Smooth muscle cell (in vitro differentiated cells): Measurements from ENCODE around the gene LOC128125822.

ENCODE experiments used
- DNase-seq: peaks from one replicate; lab custom pipeline; 2025; ENCODE audit not compliant: unreplicated experiment; lab: John Stamatoyannopoulos, UW
- H2AFZ ChIP-seq: fragments of 200-600 bp; sonication (generic); 2 replicates; pipeline ENCODE4 v1.6.0; 2016; ENCODE audit warnings: antibody characterized with exemption, low read depth, mild to moderate bottlenecking
- H3F3A ChIP-seq: fragments of 200-600 bp; sonication (generic); 2 replicates; pipeline ENCODE4 v1.6.0; 2017; ENCODE audit warnings: antibody characterized with exemption, low read depth
- H3K27ac ChIP-seq: fragments of 200-600 bp; sonication (generic); 2 replicates; pipeline ENCODE4 v1.5.1; 2016; ENCODE audit warnings: low read depth, mild to moderate bottlenecking
- H3K27me3 ChIP-seq: fragments of 200-600 bp; sonication (generic); 2 replicates; pipeline ENCODE4 v1.6.1; 2016; ENCODE audit warnings: low read depth, mild to moderate bottlenecking
- H3K36me3 ChIP-seq: fragments of 200-600 bp; sonication (generic); 2 replicates; pipeline ENCODE4 v1.5.1; 2016; ENCODE audit warnings: low read depth
- H3K4me1 ChIP-seq: fragments of 200-600 bp; sonication (generic); 2 replicates; pipeline ENCODE4 v1.5.1; 2016; ENCODE audit warnings: low read depth
- H3K4me2 ChIP-seq: fragments of 200-600 bp; sonication (generic); 2 replicates; pipeline ENCODE4 v1.6.0; 2016; ENCODE audit warnings: mild to moderate bottlenecking
- H3K4me3 ChIP-seq: fragments of 200-600 bp; sonication (generic); 2 replicates; pipeline ENCODE4 v1.5.1; 2016; ENCODE audit warnings: mild to moderate bottlenecking
- H3K79me2 ChIP-seq: fragments of 200-600 bp; sonication (generic); 2 replicates; pipeline ENCODE4 v1.6.0; 2016; ENCODE audit warnings: low read depth, mild to moderate bottlenecking
- H3K9ac ChIP-seq: fragments of 200-600 bp; sonication (generic); 2 replicates; pipeline ENCODE4 v1.6.0; 2016; ENCODE audit warnings: low read depth
- H3K9me3 ChIP-seq: fragments of 200-600 bp; sonication (generic); replicated peaks from 2 replicates; pipeline ENCODE4 v1.5.1; 2016; ENCODE audit warnings: low read depth
- H4K20me1 ChIP-seq: fragments of 200-600 bp; sonication (generic); 2 replicates; pipeline ENCODE4 v1.6.0; 2016; ENCODE audit warnings: low read depth
- WGBS: methylation state at CpG from one replicate; pipeline ENCODE4 v1.1.7; 2016; ENCODE audit warnings: low lambda C conversion rate; 5-methylcytosine and 5-hydroxymethylcytosine counted together
- TF ChIP-seq, protein P1 (sequence below): fragments of 200-600 bp; sonication (generic); IDR thresholded peaks from 2 replicates; pipeline ENCODE4 v1.5.1; 2017; ENCODE audit warnings: borderline replicate concordance, mild to moderate bottlenecking, antibody characterized with exemption; ENCODE audit not compliant: insufficient read depth, poor library complexity, severe bottlenecking

Gene LOC128125822

DNA sequence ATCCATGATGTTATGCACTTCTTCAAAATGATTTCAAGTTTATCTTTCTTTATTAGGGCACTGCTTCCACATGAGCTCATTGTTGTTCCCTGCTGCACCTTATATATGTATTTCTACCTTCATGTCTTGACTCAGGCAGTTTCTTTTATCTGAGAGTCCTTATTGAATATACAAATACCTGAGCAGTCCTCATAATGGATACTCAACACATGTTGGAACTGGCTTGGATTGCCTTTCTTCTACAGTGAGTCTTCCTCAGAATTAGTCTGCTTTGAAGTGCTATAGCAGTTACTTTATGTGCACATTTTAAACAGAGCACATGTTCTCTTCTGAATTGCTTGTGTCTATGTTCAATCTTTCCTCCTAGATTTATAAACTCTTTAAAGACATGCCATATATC is 45.3 kb upstream of the LOC128125822 start:
- Histone ChIP-seq H3K4me3 (no peak overlapping the region), H3K4me1 (peaks cover 7% of the 10 kb centered on the region), H3K36me3 (no peaks in the 10 kb centered on the region), H2AFZ (peak overlapping the region; percentile 31), H3F3A (peaks cover 10% of the 10 kb centered on the region), H3K27me3 (no peaks in the 10 kb centered on the region), H3K27ac (peak overlapping the region; percentile 98), H3K9ac (peak overlapping the region; percentile 82), H3K9me3 (no peaks in the 10 kb centered on the region), H3K4me2 (peak overlapping the region; percentile 67), H4K20me1 (no peaks in the 10 kb centered on the region), H3K79me2 (no peaks in the 10 kb centered on the region)
- DNase-seq = no peak
- TF ChIP-seq, protein P1, sequence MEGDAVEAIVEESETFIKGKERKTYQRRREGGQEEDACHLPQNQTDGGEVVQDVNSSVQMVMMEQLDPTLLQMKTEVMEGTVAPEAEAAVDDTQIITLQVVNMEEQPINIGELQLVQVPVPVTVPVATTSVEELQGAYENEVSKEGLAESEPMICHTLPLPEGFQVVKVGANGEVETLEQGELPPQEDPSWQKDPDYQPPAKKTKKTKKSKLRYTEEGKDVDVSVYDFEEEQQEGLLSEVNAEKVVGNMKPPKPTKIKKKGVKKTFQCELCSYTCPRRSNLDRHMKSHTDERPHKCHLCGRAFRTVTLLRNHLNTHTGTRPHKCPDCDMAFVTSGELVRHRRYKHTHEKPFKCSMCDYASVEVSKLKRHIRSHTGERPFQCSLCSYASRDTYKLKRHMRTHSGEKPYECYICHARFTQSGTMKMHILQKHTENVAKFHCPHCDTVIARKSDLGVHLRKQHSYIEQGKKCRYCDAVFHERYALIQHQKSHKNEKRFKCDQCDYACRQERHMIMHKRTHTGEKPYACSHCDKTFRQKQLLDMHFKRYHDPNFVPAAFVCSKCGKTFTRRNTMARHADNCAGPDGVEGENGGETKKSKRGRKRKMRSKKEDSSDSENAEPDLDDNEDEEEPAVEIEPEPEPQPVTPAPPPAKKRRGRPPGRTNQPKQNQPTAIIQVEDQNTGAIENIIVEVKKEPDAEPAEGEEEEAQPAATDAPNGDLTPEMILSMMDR = no peak

- H2AFZ ChIP-seq = no peak overlapping the region
- 48% methylated on average over 6 of the region's 6 CpGs for WGBS
- H3K36me3 ChIP-seq = no peaks in the 10 kb centered on the region
- peaks cover 10% of the 10 kb centered on the region for H3F3A ChIP-seq
- H3K9me3 ChIP-seq = no peaks in the 10 kb centered on the region
- H3K4me1 ChIP-seq = peaks cover 7% of the 10 kb centered on the region
- no peaks in the 10 kb centered on the region for H3K27me3 ChIP-seq
- H3K79me2 ChIP-seq = no peaks in the 10 kb centered on the region
- H4K20me1 ChIP-seq = no peaks in the 10 kb centered on the region
- peak overlapping the region; percentile 98 for H3K27ac ChIP-seq
- no peak overlapping the region for H3K4me3 ChIP-seq
- peak overlapping the region; percentile 82 for H3K9ac ChIP-seq
- DNase-seq = no peak
- peak overlapping the region; percentile 67 for H3K4me2 ChIP-seq
- TF ChIP-seq, protein P1 = no peak
Measured at GRCh38 chr6:63527658-63528514, 44.4 kb upstream of the LOC128125822 start.

DNA sequence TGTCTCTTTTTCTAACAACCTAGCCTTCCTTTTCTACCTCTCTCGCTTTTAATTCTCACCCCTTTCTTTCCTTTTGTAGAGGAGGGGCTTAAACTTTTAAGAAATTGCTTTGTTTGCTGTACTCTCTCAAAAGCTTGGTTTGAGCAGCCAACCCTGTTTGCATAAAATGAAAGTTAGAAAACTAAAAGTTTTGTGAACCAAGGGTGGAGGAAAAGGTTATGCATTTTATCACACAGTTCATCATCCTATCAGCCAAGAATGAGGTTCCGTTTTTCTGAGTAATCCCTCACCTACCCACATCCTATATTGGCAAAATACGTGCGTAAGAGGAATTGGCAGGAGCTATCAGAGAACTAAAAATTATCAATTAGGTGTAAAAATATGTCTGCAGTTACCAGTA is 42.8 kb upstream of the LOC128125822 start:
- H3K27ac ChIP-seq = peak overlapping the region; percentile 32
- H3F3A ChIP-seq = peaks cover 10% of the 10 kb centered on the region
- H3K79me2 ChIP-seq = no peaks in the 10 kb centered on the region
- peaks cover 7% of the 10 kb centered on the region for H3K4me1 ChIP-seq
- peak overlapping the region; percentile 85 for H2AFZ ChIP-seq
- TF ChIP-seq, protein P1 = no peak
- 68% methylated on average over 4 of the region's 4 CpGs for WGBS
- no peaks in the 10 kb centered on the region for H3K9me3 ChIP-seq
- no peaks in the 10 kb centered on the region for H3K36me3 ChIP-seq
- DNase-seq = no peak
- H3K4me3 ChIP-seq = no peak overlapping the region
- no peak overlapping the region for H3K9ac ChIP-seq
- no peaks in the 10 kb centered on the region for H4K20me1 ChIP-seq
- peak overlapping the region; percentile 56 for H3K4me2 ChIP-seq
- H3K27me3 ChIP-seq = no peaks in the 10 kb centered on the region

DNA sequence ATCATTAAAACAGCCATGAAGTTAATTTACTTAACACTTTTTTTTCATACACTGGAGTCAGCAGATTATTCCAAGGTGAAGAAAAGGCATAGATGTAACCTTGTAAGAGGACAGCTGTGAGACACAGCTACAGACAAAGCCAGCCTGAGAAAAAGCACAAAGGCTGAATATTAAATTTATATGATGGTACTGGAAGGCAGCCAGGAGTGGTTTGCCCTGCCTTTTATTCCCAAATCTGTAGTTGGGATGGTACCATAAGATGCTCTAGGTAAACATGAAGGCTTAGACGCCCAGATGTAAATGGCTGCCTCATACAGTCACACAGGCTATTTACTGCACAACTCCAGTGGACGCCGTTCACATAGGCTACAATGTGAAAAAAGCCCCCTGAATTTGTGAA is 42.1 kb upstream of the LOC128125822 start:
- WGBS = 94% methylated on average over 3 of the region's 3 CpGs
- H3K4me1 ChIP-seq = peaks cover 7% of the 10 kb centered on the region
- no peak overlapping the region for H2AFZ ChIP-seq
- H3K27me3 ChIP-seq = no peaks in the 10 kb centered on the region
- H3K36me3 ChIP-seq = no peaks in the 10 kb centered on the region
- no peaks in the 10 kb centered on the region for H4K20me1 ChIP-seq
- H3F3A ChIP-seq = peaks cover 10% of the 10 kb centered on the region
- H3K4me3 ChIP-seq = no peak overlapping the region
- H3K79me2 ChIP-seq = no peaks in the 10 kb centered on the region
- H3K27ac ChIP-seq = no peak overlapping the region
- no peak overlapping the region for H3K4me2 ChIP-seq
- TF ChIP-seq, protein P1 = no peak
- H3K9me3 ChIP-seq = no peaks in the 10 kb centered on the region
- DNase-seq = no peak
- H3K9ac ChIP-seq = no peak overlapping the region
